Kasumi-1 (cell line): ENCODE data around the gene RNF5.

Source experiments
- DNase-seq, 2 experiments: peaks; one replicate each; lab custom pipeline; 2025; lab: John Stamatoyannopoulos, UW

The RNF5 gene

DNA sequence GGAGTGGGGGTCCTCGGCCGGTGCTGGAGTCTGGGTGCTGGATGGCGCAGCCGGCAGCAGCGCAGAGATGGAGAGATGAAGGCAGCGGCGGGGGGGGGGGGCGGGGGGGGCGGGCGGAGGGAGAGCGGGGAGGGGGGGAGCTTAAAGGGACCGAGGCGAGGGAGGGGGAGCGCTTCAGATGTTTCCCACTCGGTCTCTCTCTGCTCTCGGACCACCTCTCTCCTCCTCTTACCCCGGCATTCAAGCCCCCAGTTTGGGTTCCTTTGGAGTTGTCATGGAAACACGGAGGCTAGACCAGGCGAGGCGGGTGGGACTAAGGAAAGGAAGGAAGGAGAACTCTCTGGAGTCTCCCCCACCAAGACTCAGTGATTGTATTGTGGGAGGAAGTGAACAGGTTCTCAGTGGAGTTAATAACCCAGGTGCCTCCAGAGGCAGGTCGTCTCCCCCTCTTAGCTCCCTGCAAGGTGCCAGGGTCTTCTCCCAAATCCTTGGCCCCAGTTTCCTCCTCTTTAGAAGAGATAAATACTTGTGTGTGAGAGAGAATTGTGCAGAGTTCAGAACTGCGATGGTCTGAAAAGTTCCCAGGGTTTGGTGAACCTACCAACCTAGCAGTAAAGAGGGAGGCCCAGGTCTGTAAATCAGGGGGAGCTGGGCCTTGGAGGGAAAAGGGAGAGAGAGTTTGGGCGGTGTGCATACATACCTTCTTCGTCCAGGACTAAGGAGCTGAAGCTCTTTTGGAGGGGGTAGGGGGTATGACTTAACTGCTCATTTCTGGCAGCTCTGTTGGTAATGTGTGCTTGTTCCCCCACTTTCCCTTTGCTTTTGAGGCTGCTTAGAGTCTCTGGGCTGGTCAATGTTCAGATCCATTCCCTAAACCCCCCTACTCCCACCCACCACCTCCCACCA lies 26.1 kb upstream of the RNF5 start, which contains the start of gene PRRT1:
Gene PRRT1 (minus strand): TSS at position 77 of the 906 bp plus-strand sequence. CDS start 112 bp downstream, outside the sequence.
- DNase-seq: no peak

DNA sequence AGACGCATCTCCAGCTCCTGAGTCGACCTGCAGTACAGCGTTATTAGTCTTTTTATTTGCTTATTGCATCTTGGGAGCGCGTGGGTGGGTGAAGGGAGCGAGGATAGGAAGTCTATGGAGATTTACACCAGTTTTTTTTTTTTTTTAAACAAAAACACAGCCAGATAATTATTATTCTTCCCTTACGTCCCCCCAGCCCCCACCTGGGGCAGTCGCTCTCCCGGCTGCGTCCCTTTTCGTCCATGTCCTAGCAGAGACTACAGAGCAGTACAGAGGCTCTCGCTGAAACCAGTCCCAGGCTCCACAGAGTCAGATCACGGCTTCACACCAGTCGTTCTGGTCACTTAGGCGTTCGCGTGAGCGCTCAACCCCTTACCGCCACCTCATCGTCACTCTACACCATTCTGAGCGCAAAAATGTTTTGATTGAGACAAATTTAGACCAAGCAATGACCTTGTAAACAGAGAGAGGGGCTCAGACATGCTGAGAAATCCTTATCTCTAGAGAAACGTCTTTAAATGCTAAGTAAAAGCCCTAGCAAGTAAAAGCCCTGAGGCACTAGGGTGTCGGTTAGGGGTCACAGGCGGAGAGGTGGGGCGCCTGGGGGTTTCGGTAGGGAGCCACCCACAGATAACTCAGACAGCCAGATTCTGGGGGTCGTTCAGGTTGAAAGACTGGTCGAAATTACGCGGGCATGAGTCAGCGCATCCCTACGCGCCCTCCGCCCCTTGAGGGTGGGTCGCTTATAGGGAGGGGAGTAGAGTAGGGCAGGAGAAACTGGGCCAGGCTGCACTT lies 25.2 kb upstream of the RNF5 start:
- no peak for DNase-seq

DNA sequence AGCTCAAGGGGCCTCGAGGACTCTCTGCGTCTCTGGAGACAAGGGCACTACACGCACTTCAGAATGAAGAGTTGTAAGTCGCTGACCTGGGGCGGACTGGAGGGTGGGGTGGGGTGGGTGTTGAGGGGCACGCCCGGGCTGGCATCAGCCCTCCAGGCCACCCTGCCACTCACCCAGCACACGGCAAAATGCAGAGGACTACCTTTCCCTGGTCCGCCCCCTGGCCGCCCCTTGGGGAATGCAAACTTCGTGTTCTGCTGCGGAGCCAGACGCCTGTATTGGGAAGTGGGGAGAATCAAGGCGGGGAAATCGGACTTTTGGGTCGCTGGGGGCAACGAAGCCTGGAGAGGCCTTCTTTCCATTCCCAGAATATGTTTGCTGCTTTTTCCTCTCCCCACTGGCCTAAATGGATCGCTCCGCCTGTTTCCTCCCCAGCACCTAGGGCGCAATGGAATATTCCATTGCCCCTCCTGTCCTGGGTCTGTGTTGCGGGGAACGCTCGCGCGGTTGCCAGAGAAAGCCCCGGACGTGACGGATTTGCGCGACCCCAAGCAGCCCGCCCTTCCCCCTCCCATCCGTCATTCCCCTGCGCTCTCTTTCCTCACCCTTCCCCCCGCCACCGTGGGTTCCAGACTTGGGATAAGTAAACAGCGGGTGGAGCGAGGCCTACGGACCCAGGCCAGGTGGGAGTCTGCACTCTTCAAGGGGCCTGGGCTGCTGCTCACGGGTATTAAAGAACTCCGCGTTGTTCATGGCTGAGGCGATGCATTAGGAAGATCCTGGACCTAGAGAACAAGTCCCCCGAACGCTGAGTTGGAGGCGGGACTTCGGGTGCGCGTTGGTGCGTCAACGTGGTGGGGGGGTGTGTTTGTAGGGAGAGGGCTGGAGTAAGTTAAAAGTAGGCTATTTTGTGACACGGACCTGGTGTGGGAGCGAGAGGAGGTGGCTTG lies 24.4 kb upstream of the RNF5 start, which contains the start of gene PPT2:
Gene PPT2 (plus strand): TSS at position 578 of the 950 bp plus-strand sequence. CDS start 454 bp downstream, outside the sequence.
- peak; percentile 87 to 93 for DNase-seq

DNA sequence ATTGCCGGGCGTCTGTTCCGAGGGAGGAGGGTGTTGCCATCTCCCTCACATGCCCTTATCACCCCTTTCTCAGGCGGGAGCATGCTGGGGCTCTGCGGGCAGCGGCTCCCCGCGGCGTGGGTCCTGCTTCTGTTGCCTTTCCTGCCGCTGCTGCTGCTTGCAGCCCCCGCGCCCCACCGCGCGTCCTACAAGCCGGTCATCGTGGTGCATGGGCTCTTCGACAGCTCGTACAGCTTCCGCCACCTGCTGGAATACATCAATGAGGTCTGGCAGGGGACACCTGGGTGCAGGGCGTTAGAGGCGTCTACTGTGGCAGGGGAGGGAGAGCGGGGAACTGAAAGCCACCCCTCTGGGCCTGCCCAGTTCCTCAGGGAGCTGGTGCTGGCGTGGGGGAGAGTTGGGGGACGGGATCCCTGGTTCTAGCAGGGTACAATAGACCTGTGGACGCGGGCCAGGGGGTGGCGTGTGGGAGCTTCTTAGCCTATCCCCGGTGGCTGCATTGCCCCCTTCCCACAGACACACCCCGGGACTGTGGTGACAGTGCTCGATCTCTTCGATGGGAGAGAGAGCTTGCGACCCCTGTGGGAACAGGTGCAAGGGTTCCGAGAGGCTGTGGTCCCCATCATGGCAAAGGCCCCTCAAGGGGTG lies 23.6 kb upstream of the RNF5 start:
- DNase-seq: peak; percentile 52 to 54

DNA sequence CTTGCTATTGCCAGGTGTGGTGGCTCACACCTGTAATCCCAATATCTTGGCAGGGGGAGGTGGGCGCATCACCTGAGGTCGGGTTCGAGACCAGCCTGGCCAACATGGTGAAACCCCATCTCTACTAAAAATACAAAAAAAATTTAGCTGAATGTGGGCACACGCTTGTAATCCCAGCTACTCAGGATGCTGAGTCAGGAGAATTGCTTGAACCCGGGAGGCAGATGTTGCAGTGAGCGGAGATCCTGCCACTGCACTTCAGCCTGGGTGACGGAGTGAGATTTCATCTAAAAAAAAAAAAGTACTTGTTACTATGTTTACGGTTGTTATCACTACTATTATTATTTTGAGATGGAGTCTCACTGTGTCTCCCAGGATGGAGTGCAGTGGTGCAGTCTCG lies 21.3 kb upstream of the RNF5 start:
- no peak for DNase-seq

DNA sequence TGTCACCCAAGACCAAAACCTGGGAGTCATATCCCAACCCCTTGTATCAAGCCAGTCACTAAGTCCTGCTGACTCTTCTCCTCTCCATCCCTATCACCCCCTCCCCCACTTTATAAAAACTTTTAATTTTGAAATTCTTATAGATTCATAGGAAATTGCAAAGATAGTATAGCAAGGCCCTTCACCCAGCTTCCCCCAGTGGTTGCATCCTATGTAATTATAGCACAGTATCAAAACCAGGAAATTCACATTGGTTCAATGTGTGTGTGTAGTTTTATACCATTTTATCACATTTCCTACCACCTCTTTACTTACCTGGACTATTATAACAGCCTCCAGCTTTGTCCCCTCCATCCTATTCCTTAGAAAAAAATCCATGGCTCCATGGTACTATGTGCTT lies 20.2 kb upstream of the RNF5 start:
- DNase-seq: no peak

DNA sequence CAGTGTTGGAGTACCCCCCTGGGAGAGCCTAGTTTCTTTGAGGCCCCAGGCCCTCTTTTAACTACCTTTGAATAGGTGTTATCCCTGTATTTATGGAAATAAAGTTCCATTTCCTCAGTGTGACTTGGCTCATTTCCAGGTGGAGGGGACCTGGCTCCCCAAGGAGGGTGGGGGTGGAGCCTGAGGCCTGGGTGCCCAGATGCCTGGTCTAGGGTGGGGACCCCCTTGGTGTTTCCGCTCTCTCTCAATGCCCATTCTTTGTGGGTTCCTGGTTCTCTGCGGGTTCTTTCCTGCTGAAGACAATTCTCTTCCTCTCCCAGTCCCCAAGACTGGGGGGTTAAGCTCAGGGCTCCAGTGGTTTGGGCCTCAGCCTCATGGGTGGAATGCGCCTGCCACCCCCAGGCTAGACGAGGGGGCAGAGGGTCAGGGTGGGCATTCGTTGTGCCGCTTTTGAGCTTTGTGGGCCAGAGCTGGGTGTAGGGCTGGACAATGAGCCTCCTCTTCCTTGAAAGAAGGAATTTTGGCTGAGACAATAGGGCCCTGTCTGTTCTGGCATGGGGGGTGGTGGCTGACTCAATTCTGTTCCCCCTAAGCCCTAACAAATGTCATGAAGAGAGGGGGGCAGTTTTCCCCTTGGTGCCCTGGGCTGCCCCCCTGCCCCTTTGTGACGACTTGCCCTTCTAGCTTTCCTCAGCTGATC lies 14.5 kb upstream of the RNF5 start:
- no peak for DNase-seq

DNA sequence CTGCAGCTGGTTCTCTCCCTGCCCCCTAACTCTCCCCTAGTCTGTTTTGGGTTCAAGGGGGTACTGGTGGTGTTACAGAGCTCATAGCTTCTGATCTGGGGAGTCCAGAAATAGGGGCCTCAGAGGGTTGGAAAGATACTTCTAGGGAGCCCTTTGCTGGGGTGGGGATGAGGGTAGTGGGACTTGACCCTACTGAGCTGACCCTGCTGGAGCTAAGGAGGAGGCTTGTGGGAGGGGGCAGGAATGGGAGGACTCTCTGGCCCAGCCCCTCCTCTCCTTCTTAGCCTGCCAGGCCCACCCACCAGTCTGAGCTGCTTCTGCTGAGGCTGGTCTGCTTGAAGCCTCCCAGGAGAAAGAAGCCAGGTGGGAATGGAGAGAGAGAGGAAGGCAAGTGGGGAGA lies 13.9 kb upstream of the RNF5 start, which contains the start of gene EGFL8:
Gene EGFL8 (plus strand): TSS at position 301 of the 400 bp plus-strand sequence. CDS start 1,571 bp downstream, outside the sequence.
- DNase-seq: no peak

DNA sequence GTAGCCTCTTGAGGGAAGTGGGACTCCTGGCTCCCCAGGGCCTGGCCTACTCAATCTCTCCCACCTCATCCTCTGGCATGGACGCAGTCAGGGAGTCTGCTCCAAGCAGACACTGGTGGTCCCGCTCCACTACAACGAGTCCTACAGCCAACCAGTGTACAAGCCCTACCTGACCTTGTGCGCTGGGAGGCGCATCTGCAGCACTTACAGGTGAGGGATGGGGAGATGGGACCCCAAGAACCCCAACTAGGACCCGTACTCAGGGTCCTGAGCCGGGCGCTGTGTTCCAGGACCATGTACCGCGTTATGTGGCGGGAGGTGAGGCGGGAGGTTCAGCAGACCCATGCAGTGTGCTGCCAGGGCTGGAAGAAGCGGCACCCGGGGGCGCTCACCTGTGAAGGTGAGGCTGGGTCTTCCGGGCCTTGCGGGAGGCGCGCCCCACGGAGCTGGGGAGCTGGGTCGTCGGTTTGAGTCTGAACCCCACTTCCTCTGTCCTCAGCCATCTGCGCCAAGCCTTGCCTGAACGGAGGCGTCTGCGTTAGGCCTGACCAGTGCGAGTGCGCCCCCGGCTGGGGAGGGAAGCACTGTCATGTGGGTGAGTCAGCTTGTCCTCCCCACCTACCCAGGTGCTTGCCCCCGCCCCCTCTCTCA lies 11.7 kb upstream of the RNF5 start:
- DNase-seq: no peak

DNA sequence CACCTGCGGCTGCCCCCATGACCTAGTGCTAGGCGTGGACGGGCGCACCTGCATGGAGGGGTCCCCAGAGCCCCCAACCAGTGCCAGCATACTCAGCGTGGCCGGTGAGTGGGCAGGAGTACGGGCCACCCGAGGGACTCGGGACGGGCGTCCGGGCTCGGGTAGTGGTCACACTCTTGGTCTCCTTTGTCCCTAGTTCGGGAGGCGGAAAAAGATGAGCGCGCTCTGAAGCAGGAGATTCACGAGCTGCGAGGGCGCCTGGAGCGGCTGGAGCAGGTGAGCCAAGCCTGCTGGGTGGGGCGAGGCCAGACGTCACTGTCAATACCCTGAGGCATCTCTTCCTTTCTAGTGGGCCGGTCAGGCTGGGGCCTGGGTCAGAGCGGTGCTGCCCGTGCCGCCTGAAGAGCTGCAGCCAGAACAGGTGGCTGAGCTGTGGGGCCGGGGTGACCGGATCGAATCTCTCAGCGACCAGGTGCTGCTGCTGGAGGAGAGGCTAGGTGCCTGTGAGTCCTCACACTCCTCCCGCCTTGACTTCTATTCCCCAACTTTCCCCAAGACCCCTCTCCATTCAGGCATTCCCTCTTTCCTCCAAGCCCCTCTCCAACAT lies 10.9 kb upstream of the RNF5 start:
- no peak for DNase-seq

DNA sequence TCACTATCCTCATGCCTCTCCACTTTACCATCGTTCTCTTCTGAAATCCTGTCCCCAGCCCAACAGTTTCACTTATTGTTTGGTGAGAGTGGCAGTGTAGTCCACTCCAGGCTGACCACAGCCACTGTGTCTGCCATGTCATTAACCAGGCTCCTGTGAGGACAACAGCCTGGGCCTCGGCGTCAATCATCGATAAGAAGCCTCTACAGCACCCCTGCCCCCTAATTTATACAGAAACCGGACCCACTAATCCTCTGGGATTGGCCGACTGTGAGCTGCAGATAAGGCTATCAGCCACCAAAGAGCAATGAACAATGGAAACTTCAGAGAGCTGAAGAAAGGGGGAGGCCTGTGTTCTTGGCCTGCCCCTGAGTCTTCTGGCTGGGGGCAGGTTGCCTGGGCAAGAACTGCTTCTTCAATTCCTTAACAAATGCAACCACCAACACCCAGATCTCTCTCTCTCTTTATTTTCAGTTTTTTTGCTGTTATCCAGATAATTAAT lies 10.4 kb upstream of the RNF5 start:
- DNase-seq: no peak

DNA sequence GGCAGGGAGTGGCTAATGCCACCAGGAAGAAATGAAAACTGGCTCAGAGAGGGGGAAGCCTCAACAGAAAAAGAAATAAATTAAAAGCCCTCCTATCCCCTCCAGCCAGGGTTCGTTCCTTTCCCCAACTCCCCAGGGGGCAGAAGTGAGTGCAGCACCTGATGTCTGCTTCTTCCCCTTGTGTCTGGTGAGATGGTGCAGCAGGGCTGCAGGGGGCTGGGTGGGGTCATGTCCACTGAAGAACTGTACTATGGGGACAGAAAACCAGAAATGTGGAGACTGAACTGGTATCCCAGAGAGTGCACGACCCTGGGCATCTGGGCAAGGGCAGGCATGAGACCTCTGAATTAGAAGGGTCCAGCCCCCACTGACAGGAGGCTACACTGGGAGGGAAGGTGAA lies 9.9 kb upstream of the RNF5 start:
- no peak for DNase-seq

DNA sequence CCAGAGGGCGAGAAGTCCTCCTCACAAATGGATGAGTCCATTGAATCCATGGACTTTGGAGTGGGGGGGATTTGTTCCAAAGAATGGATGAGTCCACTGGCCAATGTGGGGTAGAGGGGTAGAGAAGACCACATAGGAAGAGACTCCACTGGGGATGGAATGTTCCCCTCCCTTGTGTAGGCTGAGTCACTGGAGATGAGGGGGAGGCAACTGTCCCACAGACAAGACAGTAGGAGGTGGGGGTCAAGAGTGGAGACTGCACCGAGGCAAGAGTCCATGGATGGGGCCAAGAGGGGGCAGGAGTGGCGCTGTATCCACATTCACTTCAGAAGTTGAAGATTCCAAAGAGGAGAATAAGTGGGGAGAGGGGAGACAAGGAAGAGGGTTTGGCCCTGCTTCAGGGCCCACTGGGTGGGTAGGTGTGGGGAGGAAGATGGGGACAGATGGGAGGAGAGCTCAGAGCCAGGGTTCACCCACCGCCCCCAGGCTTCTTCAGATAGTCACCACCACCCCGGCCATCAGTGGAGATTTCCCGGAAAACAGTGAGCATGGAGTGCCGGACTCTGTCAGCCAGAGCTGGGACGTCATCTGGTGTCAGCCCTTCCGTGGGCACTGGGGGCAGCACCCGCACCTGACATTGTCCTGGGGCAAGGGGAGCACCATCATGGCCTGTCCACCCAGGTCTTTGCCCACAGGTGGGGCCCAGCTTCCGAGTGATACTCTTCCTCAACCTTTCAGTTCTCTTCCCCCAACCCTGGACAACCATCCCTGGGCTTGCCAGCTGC lies 9.2 kb upstream of the RNF5 start:
- DNase-seq: no peak

DNA sequence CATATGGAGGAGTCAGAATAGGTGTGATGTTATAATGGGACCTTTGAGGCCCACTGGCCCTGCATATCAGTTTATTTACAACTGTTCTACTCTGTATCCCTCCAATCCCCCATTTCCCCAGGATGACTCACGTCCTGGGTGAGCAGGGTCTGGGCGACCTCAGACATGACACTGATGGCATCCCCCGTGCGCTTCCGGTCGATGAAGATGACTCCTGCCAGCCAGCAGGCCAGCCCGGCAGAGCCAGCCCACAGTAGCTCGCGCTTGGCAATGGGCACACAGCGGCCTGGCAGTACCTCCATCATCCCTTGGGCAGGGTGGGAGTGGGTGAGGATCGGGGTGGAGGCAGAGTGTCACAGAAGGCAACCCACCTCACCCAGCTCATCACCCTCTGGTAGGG lies 7.9 kb upstream of the RNF5 start:
- no peak for DNase-seq

DNA sequence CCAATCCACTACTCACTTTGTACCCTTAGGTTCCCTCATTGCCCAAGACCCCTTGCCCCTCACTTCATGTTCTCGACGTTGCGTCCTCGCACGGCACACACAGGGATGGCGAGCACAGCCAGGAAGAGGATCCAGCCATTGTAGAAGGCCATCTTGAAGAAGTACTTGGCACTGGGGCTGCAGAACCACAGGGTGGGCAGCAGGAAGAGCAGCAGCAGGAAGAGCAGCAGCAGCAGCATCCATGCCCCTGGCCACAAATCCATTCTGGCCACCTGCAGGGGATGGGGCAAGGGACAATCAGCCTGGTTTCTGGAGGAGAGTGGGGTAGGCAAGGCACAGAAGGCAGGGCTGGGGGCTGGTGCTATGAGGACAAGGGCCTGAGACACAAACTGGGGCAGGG lies 7.0 kb upstream of the RNF5 start:
- DNase-seq: no peak

DNA sequence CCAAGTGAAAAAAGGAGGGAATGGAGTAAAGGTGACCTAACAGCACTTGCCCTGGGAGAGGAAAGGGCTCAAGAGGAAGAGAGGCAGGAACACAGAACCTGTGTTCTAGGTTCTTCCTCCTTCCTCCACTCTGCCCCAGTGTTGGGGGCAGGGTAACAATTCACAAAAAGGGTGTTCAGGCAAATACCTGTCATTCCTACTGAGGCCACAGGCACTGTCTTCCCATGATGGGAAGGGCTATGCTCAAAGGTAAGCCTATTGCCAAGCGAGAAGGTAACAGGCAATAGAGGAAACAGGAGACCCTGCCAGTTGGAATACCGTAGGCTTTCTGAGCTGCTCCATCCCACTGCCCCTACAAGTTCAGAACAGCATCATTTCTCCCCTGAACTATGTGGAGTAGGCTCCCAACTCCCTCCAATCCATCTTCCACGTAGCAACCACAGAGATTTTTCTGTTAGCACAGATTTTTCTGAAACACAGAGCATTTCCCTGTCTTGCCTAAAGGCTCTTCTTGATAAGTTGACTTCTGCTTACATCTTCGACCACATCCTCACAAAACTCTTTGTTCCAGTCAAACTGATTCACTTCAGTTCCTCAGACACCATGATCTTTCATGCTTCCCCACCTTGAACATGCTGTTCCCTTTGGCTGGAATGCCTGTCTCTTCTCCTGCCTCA lies 5.0 kb upstream of the RNF5 start:
- DNase-seq: no peak

DNA sequence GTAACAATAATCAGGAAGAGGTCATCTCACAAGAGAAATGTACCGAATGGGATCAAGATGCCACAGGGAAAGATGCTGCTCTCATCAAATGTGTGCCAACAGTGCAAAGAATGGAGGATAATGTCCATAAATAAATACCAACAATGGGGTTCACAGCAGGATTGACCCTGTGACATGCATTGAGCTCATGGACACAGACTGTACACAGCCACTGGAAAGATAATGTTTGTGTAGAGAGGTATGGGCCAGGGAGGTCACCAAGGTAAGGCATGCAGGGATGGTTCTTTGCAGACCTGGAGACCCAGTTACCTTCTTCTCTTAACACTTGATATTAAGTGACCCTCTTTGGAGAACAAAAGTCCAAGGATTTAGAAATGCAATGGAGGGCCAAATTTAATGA lies 3.8 kb upstream of the RNF5 start:
- no peak for DNase-seq

DNA sequence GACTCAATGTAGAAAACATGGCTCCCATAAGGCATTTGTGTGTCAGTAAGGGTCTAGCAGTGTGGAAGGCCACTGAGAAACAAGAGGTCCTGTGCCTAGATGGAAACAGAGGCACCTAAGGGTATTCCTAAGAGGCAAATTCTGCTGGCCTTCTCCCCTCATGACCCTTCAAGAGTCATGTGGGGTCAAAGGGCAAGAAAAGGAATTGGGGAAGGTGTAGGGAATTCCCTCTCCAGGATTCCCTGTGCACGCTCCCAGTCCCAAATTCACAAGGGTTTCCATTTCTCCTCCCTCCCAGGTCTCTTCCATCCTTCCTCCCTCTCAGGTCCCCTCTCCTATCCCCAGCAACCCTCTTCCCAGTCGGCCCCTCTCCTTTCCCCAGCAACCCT lies 2.9 kb upstream of the RNF5 start:
- no peak for DNase-seq
